Sigmoid colon (tissue), 7 donors: Measurements from ENCODE around the gene MOGAT2. TPM values are rescaled to one million over a fixed set of nuclear protein-coding genes. Genes with fewer than 3 reads are reported as not detected.
"Not testable (repeated sequence)": the region's sequence is repeated elsewhere in the genome, so short reads cannot be mapped to it uniquely, and the experiment has no call there.

Experiments
- DNase-seq: peaks from one replicate; pipeline ENCODE4 v3.0.0-alpha.2; 2019
- H3K27ac ChIP-seq, 4 donors: fragments of 200-600 bp; sonication (generic); one replicate each; pipeline ENCODE4 v1.5.1; 2016 to 2019; ENCODE audit warnings: mild to moderate bottlenecking in 1 of 4
- H3K27me3 ChIP-seq, 3 donors: fragments of 200-600 bp; sonication (generic); one replicate each; pipeline ENCODE4 v1.5.1; 2019; ENCODE audit warnings: mild to moderate bottlenecking in 1 of 3
- H3K36me3 ChIP-seq, 4 donors: fragments of 200-600 bp; sonication (generic); one replicate each; pipeline ENCODE4 v1.5.1; 2016 to 2019
- H3K4me1 ChIP-seq, 4 donors: fragments of 200-600 bp; sonication (generic); one replicate each; pipeline ENCODE4 v1.5.1; 2017 to 2019
- H3K4me3 ChIP-seq, 4 donors: fragments of 200-600 bp; sonication (generic); one replicate each; pipeline ENCODE4 v1.5.1; 2017 to 2019; ENCODE audit warnings: mild to moderate bottlenecking in 2 of 4, moderate library complexity in 1 of 4
- H3K9me3 ChIP-seq, 4 donors: fragments of 200-600 bp in 3 of 4; sonication (generic) in 3 of 4; one replicate each; pipeline versions ENCODE4 v1.5.1 to v1.6.1; 2013 to 2019
- CTCF ChIP-seq, 4 experiments: fragments of 450-650 bp in 3 of 4; fragments of 200-600 bp in 1 of 4; IDR thresholded peaks; one replicate each; pipeline ENCODE4 v1.5.1; 2016 to 2019; ENCODE audit warnings: antibody characterized with exemption in 4 of 4, mild to moderate bottlenecking in 3 of 4, moderate library complexity in 2 of 4
- EP300 ChIP-seq, 4 donors: sonication (generic); formaldehyde crosslinking; IDR thresholded peaks; one replicate each; pipeline ENCODE4 v1.6.1; 2017; ENCODE audit warnings: antibody characterized with exemption in 4 of 4
- POLR2A ChIP-seq, 2 donors: fragments of 450-650 bp; IDR thresholded peaks; one replicate each; pipeline ENCODE4 v1.6.1; 2016; ENCODE audit warnings: antibody characterized with exemption in 2 of 2, mild to moderate bottlenecking in 2 of 2, moderate library complexity in 2 of 2
- POLR2AphosphoS5 ChIP-seq, 4 donors: sonication (generic); formaldehyde crosslinking; IDR thresholded peaks; one replicate each; pipeline ENCODE4 v1.6.1; 2017; ENCODE audit warnings: antibody characterized with exemption in 4 of 4
- WGBS, 2 donors: extraction: QIAGEN DNeasy Blood & Tissue Kit; methylation state at CpG; one replicate each; pipeline ENCODE4 v1.1.7; 2013; 5-methylcytosine and 5-hydroxymethylcytosine counted together
- intact Hi-C: fragments of 100-400 bp; cut with DNase I; formaldehyde crosslinking; loops from one replicate; pipeline ENCODE4 v1.15.1; 2023
- polyA plus RNA-seq, 3 donors: library from polyadenylated mRNA; stranded (reverse); fragments of 200-250 nt; gene quantifications; one replicate each; pipeline ENCODE4 v1.2.3, GENCODE V29; 2013
- total RNA-seq, 4 donors: library from RNA; depleted of rRNA; stranded (reverse); fragments of >200 nt; gene quantifications; one replicate each; pipeline ENCODE4 v1.1.0, GENCODE V29; 2016
- donor health status: healthy with polysubstance abuse.
- donor health status: Bipolar disorder and iron deficiency.
- donor health status: healthy.

Gene MOGAT2
- total and polyA plus RNA-seq, 7 donors, result 0.36 to 98.5 (median 27.3) TPM; not detected in 3

- TF ChIP-seq POLR2AphosphoS5 (IDR thresholded peaks at IDR 0.05), result no peak
- TF ChIP-seq POLR2A (IDR thresholded peaks at IDR 0.05), result no peak
- TF ChIP-seq CTCF (IDR thresholded peaks at IDR 0.05), result no peak
- TF ChIP-seq EP300 (IDR thresholded peaks at IDR 0.05), result no peak
- 78 to 85% methylated on average over 12 of the region's 12 CpGs for WGBS, 2 donors
- intact Hi-C loops, result no loop called here
These were observed 39.7 kb upstream of the MOGAT2 start for GRCh38 chr11:75677909-75678308.

GRCh38 chr11:75678620-75679259 lies 38.9 kb upstream of the MOGAT2 start:
- TF ChIP-seq EP300 (IDR thresholded peaks at IDR 0.05) (no peak), POLR2A (IDR thresholded peaks at IDR 0.05) (no peak), POLR2AphosphoS5 (IDR thresholded peaks at IDR 0.05) (no peak), CTCF (IDR thresholded peaks at IDR 0.05) (no peak)
- DNase-seq, result no peak
- Histone ChIP-seq H3K4me1 (no peaks in the 10 kb centered on the region), H3K27ac (no peak overlapping the region), H3K27me3 (no peaks in the 10 kb centered on the region), H3K9me3 (no peaks in the 10 kb centered on the region), H3K36me3 (no peaks in the 10 kb centered on the region), H3K4me3 (no peak overlapping the region)
- WGBS, 2 donors, result 73 to 79% methylated on average over 17 of the region's 17 CpGs
- intact Hi-C loops, result no loop called here

More at GRCh38 chr11:75677909-75678308, 39.7 kb upstream of the MOGAT2 start:
- no peaks in the 10 kb centered on the region for H3K9me3 ChIP-seq
- no peaks in the 10 kb centered on the region for H3K4me1 ChIP-seq
- H3K27me3 ChIP-seq, result no peaks in the 10 kb centered on the region
- H3K36me3 ChIP-seq, result no peaks in the 10 kb centered on the region
- no peak overlapping the region for H3K4me3 ChIP-seq
- H3K27ac ChIP-seq, result no peak overlapping the region
- DNase-seq, result no peak

- 88 to 89% methylated on average over 11 of the region's 11 CpGs for WGBS, 2 donors
- intact Hi-C loops, result no loop called here
These were observed 38.1 kb upstream of the MOGAT2 start for GRCh38 chr11:75679566-75679965.

GRCh38 chr11:75683856-75684255 lies 33.8 kb upstream of the MOGAT2 start:
- H3K27ac ChIP-seq, H3K4me3 ChIP-seq, intact Hi-C loops, H3K4me1 ChIP-seq, H3K9me3 ChIP-seq, H3K36me3 ChIP-seq, H3K27me3 ChIP-seq, DNase-seq: not testable (repeated sequence)
- WGBS, 2 donors, result 66 to 69% methylated on average over 1 of the region's 1 CpG

More at GRCh38 chr11:75679566-75679965, 38.1 kb upstream of the MOGAT2 start:
- Histone ChIP-seq H3K27me3 (no peaks in the 10 kb centered on the region), H3K9me3 (no peaks in the 10 kb centered on the region), H3K36me3 (no peaks in the 10 kb centered on the region), H3K4me3 (no peak overlapping the region), H3K4me1 (no peaks in the 10 kb centered on the region), H3K27ac (no peak overlapping the region)
- DNase-seq, result no peak
- no peak for TF ChIP-seq EP300 (IDR thresholded peaks at IDR 0.05)
- TF ChIP-seq POLR2A (IDR thresholded peaks at IDR 0.05), result no peak
- TF ChIP-seq POLR2AphosphoS5 (IDR thresholded peaks at IDR 0.05), result no peak

GRCh38 chr11:75689863-75690609 lies 27.6 kb upstream of the MOGAT2 start:
- Histone ChIP-seq H3K4me3 (no peak overlapping the region), H3K27me3 (no peaks in the 10 kb centered on the region), H3K9me3 (peaks cover 0 to 7% (median 0%) of the 10 kb centered on the region in 4 donors), H3K36me3 (no peaks in the 10 kb centered on the region), H3K27ac (no peak overlapping the region), H3K4me1 (peaks cover 0 to 11% (median 7%) of the 10 kb centered on the region in 4 donors)
- TF ChIP-seq POLR2A (IDR thresholded peaks at IDR 0.05) (no peak), POLR2AphosphoS5 (IDR thresholded peaks at IDR 0.05) (no peak), CTCF (IDR thresholded peaks at IDR 0.05) (no peak), EP300 (IDR thresholded peaks at IDR 0.05) (no peak)
- intact Hi-C loops, result no loop called here
- WGBS, 2 donors, result 65 to 76% methylated on average over 3 of the region's 3 CpGs
- no peak for DNase-seq
